Loucy (cell line): ENCODE results near the gene BACH2.

Experiments
- CTCF ChIP-seq: fragments of 200-600 bp; sonication (generic); conservative IDR thresholded peaks from 2 replicates; pipeline ENCODE4 v1.5.1; 2014; ENCODE audit warnings: mild to moderate bottlenecking, antibody characterized with exemption, low read length
- EZH2phosphoT487 ChIP-seq: fragments of 200-600 bp; IDR thresholded peaks from 2 replicates; pipeline ENCODE4 v1.6.1; 2018; ENCODE audit warnings: antibody characterized with exemption, mild to moderate bottlenecking, moderate library complexity, borderline replicate concordance

- TF ChIP-seq CTCF, result no peak
- TF ChIP-seq EZH2phosphoT487, result no peak
Measured at GRCh38 chr6:90231308-90231707, 65.3 kb downstream of the BACH2 start.
